Measurements from ENCODE around the gene FDX2. TPM values are rescaled to one million over a fixed set of nuclear protein-coding genes. Genes with fewer than 3 reads are reported as not detected.

Gene FDX2
- total RNA-seq, 6 experiments from 2014 or later = 8.9 to 17.1 (median 10.7) TPM

DNA sequence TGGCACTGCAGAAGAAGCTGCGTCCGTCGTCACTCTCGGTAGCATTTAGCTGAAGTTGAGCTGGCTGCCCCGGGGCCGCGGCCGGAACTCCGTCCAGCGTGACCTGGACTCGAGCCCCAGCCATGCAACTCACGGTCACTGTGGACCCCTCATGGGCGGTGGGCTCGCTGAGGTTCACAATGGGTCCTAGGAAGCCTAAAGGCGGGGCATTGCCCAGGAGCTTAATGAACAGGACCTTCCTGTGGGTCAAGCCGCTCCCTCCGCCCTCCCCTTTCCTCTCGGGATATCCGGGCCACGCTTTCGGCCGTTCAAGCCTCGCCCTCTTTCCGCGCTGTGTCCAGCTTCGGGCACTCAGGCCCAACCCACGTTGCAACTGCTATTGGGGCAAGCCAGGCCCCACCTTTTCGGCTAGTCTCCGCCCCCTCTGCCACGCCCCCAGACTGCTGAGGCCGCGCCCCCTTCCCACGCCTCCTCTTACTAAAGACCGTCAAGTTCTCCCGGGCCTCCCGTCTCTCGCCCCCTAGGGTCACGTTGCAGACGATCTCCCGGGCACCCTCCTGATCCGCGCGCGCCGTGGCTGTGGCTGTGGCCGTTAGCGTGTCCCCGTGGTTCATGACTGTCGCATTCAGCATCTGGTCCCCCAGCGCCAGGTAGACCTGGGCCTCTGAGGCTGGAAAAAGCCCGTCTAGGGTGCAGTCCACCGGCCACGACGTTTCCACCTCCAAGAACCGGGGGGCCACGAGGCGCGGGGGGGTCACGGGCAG, 19.0 kb upstream of the FDX2 start:
- peak; percentile 96 to 99 (median 98) for DNase-seq
- Histone ChIP-seq H3K36me3 (peaks cover 0 to 7% (median 3%) of the 10 kb centered on the region in 4 donors), H3K4me3 (peak overlapping the region; percentile 90 to 94 (median 91)), H3K27me3 (no peaks in the 10 kb centered on the region), H3K4me1 (peaks cover 0 to 27% (median 13%) of the 10 kb centered on the region in 4 donors), H3K27ac (peak overlapping the region; percentile 56 to 74 (median 70)), H3K9me3 (no peaks in the 10 kb centered on the region)
- TF ChIP-seq POLR2A (IDR thresholded peaks at IDR 0.05) = peak; percentile 80
- TF ChIP-seq, protein P1, sequence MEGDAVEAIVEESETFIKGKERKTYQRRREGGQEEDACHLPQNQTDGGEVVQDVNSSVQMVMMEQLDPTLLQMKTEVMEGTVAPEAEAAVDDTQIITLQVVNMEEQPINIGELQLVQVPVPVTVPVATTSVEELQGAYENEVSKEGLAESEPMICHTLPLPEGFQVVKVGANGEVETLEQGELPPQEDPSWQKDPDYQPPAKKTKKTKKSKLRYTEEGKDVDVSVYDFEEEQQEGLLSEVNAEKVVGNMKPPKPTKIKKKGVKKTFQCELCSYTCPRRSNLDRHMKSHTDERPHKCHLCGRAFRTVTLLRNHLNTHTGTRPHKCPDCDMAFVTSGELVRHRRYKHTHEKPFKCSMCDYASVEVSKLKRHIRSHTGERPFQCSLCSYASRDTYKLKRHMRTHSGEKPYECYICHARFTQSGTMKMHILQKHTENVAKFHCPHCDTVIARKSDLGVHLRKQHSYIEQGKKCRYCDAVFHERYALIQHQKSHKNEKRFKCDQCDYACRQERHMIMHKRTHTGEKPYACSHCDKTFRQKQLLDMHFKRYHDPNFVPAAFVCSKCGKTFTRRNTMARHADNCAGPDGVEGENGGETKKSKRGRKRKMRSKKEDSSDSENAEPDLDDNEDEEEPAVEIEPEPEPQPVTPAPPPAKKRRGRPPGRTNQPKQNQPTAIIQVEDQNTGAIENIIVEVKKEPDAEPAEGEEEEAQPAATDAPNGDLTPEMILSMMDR (IDR thresholded peaks at IDR 0.05) = peak in 2 of 4 donors; percentile 3 to 10
- intact Hi-C loops (cut with DNase I) = loop anchor here in 1 of 2 donors (10.0 kb wide), 1 partner anchor 50 kb away; the partner anchor contains the start of gene TYK2
- 18% methylated on average over 14 of the region's 59 CpGs for WGBS (ENCODE audit: insufficient coverage, low coverage, low lambda C conversion rate, missing lambda C conversion rate)
- ATAC-seq = peak; percentile 80 to 89 (median 84)

DNA sequence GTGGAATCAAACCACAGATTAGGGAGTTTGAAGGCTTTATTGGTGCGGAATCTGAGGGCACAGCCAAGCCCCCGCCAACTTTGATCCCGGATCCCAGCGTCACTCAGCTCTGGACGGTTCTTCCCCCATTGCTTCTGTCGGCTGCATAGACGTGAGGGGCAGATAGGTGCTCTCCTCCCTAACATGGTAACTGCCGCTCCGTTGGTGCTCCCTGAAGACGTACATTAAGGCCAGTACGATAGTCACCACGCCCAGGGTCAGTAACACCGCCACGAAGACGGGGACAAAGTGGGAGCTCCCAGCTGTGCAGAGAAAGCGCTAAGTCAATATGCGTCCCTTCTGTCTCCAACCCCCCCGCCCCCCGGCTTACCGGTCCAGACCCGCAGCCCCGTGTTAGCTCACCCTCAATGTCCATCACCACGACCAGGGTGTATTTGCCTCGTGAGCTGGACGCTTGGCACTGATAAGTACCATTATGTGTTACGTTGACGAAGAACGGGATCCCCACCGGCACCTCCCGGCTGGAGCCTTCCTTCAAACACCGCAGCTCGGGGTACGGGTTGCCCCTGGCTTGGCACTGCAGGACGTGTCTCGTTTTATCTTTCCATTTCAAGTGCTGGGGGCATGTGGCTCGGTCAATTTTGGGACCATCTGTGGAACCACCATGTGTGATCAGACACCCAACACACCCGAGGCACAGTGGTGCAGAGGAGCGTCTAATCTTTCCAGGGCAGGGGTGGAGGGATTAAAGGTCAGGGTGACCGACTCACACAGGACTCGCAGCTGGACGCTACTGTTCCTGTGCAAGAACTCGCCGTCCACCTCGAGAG, 18.2 kb upstream of the FDX2 start:
- 7% methylated on average over 31 of the region's 44 CpGs for WGBS (ENCODE audit: insufficient coverage, low coverage, low lambda C conversion rate, missing lambda C conversion rate)
- ATAC-seq (peak in 3 of 4 donors; percentile 1 to 10 (median 2)), DNase-seq (no peak)
- Histone ChIP-seq H3K27ac (peak overlapping the region; percentile 56 to 74 (median 70)), H3K36me3 (peaks cover 0 to 15% (median 9%) of the 10 kb centered on the region in 4 donors), H3K9me3 (no peaks in the 10 kb centered on the region), H3K27me3 (no peaks in the 10 kb centered on the region), H3K4me3 (peak overlapping the region; percentile 90 to 94 (median 91)), H3K4me1 (peaks cover 0 to 27% (median 13%) of the 10 kb centered on the region in 4 donors)
- TF ChIP-seq POLR2A (IDR thresholded peaks at IDR 0.05) = no peak
- TF ChIP-seq, protein P1 (IDR thresholded peaks at IDR 0.05) = no peak
- intact Hi-C loops (cut with DNase I) = loop anchor here in 1 of 2 donors (10.0 kb wide), 1 partner anchor 51 kb away; the partner anchor contains the start of gene TYK2

DNA sequence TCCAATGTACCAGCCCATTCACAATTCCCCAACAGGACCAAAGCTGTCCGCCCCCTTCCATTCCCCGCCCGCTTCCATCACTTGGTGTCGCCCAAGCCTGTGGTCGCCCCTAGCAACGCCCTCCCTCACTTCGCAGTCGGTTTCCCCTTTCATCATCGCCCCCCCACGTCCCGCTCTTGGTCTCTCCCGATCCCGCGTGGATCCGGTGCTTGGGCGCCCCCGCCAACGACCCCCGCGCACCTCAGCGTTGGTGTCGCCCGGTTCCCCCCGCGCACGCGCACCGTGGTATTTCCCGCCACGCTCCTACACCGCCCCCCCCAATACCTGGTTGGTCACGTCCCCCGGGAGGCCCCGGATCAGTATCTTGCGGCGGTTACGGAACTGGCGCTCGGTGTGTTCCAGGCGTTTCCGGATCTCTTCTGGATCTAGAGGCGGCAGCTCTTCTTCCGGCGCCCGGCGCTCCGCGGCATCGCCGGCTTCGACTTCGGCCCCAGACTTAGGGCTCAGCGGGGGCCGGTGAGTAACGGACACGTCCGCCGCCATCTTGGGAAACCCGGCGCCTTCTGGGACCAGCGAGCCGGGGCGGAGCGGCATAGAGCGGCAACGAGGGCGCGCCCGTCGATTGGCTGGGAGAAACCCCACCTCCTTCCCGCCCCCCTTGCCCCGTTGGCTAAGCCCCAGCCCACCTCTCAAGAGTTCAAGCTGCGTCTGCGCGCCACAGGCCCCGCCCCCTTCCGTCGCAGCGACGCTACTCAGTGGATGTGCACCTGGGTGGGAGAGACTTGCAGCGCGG, 17.3 kb upstream of the FDX2 start, which contains the start of gene RAVER1:
Gene RAVER1 (minus strand): TSS at position 565 of the 793 bp plus-strand sequence. CDS start 22 bp downstream, at position 543.
- DNase-seq (peak; percentile 99), ATAC-seq (peak; percentile 79 to 87 (median 82))
- H3K27ac ChIP-seq = peak within 1 kb of the TSS; percentile 70 to 84 (median 74)
- under 1% methylated on average over 24 of the region's 82 CpGs for WGBS (ENCODE audit: insufficient coverage, low coverage, low lambda C conversion rate, missing lambda C conversion rate)
- TF ChIP-seq, protein P1 (IDR thresholded peaks at IDR 0.05) = no peak
- TF ChIP-seq POLR2A (IDR thresholded peaks at IDR 0.05) = peak; percentile 76
- peaks cover 0 to 25% (median 12%) of the 10 kb centered on the region in 4 donors for H3K4me1 ChIP-seq
- H3K4me3 ChIP-seq = peak within 1 kb of the TSS; percentile 90 to 94 (median 91)
- peaks cover 0 to 21% (median 14%) of the 10 kb centered on the region in 4 donors for H3K36me3 ChIP-seq
- intact Hi-C loops (cut with DNase I) = loop anchor here in 1 of 2 donors (10.0 kb wide), 1 partner anchor 52 kb away; the partner anchor contains the start of gene TYK2
- H3K9me3 ChIP-seq = no peaks in the 10 kb centered on the region
- no peaks in the 10 kb centered on the region for H3K27me3 ChIP-seq

All from right lobe of liver (tissue), 6 donors.